8988T (cell line): ENCODE data around the gene TLR6.

Experiments
- DNase-seq: peaks from one replicate; pipeline ENCODE4 v3.0.0; 2011

The TLR6 gene, protein sequence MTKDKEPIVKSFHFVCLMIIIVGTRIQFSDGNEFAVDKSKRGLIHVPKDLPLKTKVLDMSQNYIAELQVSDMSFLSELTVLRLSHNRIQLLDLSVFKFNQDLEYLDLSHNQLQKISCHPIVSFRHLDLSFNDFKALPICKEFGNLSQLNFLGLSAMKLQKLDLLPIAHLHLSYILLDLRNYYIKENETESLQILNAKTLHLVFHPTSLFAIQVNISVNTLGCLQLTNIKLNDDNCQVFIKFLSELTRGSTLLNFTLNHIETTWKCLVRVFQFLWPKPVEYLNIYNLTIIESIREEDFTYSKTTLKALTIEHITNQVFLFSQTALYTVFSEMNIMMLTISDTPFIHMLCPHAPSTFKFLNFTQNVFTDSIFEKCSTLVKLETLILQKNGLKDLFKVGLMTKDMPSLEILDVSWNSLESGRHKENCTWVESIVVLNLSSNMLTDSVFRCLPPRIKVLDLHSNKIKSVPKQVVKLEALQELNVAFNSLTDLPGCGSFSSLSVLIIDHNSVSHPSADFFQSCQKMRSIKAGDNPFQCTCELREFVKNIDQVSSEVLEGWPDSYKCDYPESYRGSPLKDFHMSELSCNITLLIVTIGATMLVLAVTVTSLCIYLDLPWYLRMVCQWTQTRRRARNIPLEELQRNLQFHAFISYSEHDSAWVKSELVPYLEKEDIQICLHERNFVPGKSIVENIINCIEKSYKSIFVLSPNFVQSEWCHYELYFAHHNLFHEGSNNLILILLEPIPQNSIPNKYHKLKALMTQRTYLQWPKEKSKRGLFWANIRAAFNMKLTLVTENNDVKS

DNA sequence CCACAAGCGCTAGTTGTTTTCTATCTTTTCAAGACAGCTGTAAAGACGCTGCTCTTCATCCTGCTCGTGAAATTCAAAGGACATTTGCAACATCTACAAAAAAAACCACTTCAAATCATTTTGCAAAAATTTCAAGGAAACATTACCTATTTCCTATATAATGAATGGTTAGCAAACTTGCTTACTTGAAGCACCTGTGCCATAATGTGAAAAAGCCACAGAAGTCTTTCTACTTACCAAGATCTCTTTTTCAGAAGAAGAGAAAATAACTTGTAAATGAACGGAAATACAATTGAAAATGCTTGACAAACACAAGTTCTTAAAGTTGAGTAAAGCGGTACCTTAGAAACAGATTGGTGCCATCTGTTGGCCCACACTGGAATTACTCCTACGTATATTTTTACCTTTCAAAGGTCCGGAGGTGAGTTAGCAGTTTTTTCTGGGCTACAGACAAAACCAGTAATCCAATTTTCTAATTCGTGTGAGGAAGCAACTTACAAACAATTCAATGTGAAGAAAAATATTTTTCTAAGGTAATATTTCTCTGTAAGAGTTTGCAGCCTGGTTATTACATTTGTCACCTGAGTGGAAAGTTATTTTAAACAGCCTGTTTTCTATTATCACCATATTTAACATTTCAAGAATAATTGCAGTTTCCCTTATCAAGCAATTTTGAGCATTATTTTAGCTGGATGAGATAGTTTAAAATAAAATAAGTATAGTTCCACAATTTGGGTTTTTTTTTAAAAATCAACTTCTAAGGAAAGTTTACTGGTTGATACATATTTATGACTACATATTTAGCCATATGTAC is at the start of gene TLR6:
TLR6 (minus strand) TSS at position 294 of the 814 bp plus-strand sequence. CDS start 27,344 bp downstream, outside the sequence.
- DNase-seq: no peak

DNA sequence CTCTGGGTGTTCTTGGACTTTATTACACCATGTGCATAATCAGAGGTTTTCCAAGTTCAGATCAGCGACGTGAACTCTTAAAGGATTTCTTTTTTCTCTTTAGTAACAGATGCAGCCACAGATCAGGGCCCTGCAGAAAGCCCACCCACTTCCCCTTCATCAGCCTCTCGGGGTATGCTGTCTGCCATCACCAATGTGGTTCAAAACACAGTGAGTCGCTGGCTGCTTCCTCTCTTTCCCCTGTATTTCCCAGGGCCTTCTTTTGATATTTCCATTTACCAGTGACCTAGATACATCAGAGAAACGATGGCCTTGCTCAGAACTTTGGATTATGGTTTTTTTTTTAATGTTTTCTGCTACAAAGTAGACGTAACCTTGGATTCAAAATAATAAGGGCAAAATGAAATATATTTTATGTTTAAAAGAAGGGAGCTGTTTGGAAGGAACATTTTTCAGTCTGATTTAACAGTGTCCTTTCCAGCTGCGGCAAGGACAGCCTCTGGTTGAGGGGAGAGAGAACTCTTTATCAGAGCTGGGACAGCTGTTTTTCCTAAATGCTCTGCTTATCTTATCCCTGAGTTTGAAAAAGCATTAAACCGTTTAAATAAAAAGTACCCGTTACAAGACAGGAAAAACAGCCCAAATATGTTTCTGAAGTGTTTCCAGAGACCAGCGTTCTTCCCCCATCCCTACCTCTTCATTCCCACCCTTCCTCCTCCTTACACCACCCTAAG is 49.2 kb upstream of the TLR6 start:
- DNase-seq: no peak

DNA sequence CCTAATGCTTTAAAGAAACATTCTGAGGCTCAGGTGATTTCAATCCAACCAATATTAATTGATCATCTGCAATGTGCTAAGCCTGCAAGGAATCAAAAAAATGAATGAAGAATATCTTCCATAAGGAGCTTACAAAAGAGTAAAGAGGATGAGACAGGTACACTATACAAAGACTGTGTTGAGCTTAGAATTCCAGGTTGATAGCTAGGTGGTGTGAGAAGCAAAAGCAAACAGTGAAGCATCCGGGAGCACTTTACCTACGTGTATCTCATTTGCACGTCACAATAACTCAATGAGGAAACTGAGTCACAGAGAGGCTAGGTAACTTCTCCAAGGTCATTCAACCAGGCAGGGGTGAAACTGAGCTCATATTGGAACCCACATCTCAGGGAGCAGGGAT is 48.1 kb upstream of the TLR6 start:
- no peak for DNase-seq

DNA sequence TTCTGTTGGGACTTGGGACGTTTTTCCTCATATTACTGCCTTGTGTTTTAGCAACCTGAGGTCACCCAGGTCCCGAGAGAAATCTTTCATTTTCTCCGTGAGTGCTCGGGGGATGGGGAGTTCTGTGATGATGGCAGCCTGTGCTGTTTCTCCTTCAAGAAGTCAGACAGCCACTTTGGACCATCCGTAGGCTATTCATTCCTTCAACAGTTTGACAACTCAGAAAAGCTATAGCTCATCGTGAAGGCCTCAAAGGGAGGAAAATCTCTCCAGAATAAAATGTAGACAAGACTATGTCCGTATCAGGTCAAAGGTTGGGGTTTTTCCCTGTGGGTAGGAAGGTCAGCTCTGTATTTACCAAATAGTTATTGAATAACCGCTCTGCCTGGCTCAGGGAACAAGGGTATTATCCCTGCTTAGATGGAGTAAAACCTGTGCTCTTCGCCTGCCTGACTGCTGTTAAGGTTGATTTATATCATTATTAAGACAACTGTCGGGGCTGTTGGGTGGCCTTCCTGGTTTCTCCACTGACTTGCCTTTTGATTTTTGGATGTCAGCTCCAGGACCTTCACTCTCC is 47.6 kb upstream of the TLR6 start:
- no peak for DNase-seq

DNA sequence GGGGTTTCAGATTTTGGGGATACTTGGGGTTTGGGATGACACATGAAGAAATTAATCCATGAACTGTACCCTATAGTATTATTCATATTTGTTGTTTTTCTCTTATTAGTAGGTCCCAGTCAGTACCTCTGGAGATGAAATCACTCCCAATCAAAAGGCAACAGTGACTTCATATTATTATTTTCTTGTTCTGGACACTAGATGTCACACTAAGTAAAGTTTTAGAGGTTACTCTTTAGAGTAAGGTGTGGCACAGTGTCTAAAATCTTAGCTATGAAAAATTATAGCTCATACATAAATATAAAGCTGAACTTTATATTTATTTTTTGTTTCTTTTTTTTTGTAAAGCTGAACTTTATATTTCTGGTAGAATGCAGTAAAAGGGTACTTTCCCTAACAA is 46.1 kb upstream of the TLR6 start:
- no peak for DNase-seq

DNA sequence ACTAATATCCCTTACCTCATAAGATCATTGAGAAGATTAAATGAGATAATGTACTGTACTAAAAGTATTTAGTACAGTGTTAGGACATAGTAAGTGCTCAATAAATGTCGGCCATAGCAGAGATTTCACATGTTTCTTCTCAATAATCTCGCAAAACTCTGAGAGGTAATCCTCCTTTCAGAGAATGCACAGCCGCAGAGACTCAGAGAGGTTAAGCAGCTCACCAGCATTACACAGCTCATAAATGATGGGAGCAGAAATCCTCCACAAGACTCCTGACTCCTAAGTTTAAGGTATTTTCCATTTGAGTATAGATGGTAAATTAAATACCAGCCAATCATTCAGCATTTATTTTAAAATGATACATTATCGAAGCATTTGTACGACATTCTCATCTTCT is 45.6 kb upstream of the TLR6 start:
- DNase-seq: no peak

DNA sequence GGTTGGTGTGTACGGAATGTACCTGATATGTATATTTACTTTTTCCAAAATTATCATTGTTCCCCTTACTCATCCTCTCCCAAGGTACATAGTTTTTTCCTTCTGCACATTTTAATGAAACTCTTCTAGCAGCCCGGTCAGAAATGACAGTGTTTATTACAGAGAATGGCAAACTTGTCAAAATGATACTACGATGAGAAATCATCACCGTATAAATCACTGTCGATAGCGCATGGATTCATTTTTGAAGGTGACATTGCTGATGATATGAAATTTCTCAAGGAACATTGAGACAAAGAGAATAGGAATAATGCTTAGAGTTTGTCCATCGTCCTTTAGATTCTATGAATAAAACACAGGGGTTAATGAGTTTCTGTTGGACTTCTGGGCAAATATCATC is 41.6 kb upstream of the TLR6 start:
- no peak for DNase-seq

DNA sequence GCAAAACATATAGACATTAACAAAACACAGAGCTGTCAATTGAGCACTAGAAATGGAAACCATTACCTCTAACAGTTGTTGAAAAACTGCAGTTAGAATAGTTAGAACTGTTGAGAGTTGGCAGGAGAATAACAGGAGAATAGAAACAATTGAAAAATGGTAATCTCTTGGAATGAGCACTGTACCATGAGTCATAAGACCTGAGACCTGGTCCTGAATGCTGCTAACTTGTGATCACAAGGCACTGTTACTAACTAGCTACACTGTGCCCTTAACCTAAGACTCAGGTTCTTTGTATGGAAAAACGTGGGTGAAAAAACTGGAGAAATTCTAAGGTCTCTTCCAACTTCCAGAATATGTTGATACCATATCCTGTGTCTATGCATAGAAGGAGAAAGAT is 40.3 kb upstream of the TLR6 start:
- DNase-seq: no peak

DNA sequence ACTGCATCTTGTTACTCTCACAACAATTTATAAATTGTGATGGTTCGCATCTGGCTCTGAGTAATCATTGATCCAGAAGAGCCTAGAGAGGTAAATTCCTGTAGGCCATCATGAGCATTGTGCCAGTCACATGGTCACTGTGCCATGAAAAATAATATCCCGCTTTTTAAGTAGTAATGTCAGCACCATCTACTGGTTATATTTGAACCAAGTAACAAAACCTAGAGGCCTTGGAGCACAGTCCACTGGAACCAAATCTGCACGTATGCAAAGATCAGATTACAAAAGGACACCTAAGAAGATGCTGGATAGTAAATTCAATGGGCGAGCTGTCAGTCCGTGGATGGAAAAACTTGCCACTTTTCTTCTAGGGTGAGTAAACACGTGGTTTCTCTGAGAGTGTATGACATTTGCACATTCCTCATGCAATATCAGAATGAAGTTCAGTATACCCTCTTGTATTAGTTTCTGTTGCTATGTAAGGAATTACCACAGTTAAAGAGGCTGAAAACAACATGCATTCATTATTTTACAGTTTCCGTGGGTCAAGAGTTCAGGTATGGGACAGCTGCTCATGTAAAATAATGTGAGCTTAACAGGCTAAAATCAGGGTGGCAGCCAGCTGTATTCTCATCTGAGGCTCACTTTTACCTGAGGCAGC is 37.8 kb upstream of the TLR6 start:
- no peak for DNase-seq

DNA sequence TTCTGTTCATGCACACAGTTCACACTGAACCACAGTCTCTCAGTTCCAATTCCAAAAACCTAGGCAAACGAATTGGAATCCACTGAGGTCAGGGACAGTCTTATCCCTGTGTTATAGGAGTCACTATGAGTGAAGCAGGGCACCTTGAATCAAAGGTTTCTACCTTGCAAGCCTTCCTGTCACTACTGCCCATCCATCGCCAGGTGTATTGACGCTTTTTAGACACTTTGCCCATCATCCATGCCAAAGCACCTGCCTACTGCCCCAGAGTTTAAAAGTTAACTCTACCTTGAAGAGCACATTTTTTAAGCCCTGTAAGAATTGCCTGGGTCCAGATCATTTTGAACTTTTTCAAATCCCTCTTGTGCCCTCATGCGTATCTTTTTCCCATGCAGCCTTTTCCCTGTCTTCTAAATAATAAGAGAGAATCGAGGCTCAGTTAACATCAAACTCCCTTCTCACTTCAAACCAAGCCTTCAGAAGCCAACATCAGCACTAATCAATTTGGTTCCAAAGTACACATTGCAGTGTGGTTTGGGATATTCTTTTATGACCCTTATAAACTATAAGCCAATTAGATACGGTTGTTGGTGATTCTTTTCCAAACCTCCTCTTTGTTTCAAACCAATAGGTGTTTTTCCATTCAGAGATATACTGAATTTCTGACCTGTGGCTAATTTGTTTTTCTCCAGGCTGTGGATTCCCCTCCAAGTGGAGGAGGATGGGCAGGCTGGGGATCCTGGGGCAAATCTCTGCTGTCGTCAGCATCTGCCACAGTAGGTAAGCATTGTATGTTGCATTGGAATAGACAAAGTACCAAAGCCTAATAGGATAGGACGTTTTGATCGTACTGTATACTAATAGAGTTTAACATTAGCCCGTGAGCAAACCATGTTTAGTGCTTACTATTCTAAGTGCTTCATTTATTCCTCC is 34.7 kb upstream of the TLR6 start:
- no peak for DNase-seq

DNA sequence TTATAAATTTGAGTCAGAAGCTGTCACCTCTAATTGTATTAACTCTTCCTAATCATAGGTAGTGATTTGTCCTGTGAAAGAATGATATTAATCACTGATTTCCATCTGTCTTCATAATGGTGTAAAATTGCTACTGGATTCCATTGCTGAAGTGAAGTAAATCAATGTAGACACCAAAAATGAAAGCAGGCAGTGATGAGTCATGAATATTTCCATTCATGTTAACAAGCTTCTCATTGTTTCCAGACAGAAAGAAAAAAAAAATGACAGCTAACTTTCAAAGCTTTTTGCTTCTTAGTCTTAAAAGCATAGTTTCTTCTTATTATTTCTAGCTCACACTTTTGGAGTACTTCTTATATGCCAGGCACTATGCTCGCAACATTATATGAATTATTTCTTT is 32.5 kb upstream of the TLR6 start:
- DNase-seq: no peak

DNA sequence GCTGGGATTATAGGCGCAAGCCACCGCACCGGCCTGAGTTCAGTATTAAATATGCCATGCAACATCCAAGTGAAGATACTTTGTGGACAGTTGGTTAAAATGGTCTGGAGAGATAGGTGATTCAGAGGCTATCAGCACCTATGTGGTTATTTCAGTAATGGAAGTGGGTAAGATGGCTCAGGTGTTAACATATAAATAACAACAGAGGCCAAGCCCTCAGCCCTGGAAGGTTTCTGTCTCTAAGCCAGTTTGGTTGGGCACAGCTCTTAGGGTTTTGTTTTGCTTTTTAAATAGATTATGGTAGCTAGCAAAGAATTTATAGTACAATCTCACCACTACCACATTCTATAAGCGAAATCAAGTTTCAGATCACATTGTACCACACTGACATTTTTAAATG is 27.6 kb upstream of the TLR6 start:
- no peak for DNase-seq

DNA sequence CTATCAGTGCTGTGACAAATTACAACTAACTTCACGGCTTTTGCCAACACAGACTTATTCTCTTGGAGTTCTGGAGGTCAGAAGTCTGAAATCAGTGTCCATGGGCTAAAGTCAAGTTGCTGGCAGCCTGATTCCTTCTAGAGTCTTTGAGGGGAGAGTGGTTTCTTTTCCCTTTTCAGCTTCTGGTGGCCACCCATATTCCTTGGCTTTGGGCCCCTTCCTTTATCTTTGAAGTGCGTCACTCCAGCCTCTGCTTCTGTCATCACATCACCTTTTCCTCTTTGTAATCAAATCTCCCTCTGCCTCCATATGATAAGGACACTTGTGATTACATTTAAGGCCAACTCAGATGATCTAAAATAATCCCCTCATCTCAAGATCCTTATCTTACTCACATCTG is 20.0 kb upstream of the TLR6 start:
- no peak for DNase-seq

DNA sequence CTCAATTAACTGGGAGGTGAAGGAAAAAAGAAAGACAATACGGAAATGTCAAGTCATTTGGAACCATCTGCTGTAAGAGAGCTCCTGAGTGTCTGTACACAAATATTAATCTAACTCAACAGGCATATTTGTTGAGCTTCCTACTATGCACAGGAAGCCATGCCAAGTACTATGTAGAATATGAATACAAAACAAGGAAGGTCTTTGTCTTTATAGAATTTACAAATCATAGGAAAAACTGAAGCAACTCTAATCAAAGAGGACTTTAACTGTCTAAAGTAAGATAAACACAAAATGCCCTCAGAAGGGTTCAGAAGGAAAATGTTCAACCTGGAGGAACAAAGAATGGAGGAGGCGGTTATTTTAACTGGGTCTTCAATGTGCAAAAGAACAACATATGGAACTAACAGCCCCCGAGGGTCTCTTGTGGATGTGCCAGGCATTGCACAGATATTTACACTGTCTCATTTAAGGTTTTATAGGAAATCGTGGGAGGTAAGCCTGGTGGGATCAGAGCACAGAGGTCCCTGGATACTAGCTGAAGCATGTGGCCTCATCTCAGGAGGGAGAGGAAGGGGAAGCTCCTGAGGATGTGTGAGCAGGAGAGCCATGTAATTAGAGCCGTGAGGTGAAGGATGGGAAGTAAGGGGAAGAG is 16.8 kb upstream of the TLR6 start:
- DNase-seq: no peak

DNA sequence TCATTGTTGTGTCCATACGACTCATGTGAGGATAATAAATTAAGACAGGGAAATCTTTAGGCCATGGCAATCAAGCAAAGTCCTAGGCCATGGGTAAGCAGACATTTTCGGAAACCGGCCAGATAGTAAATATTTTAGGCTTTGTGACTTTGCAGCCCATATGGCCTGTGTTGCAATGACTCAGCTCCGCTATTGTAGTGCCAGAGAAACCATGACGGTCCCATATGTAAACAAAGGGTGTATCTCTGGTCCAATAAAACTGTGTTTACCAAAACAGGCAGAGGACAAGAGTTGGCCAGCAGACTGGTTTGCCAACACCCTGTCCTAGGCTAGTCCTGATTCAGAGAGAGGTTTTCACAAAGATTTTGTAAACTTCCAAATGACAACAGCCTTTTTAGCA is 16.0 kb upstream of the TLR6 start:
- no peak for DNase-seq

DNA sequence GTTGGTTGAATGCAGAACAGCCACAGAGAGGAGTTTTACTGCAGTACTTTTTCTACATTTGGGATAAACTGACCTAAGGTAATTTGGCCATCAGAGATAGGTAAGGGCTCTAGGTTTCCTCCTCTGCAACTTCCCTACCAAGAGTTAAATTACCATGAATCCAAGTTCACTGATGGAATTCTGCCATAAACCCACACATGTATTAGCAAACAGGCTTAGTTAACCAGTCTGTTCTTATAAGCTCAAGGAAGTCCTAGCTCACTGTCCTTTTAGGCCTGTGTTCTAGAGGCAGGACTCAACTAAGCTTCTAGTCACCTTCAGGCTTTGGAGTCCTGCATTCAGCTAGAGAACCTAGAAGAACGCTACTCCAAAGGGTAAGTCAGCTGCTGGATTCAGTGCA is 15.0 kb upstream of the TLR6 start:
- DNase-seq: no peak

DNA sequence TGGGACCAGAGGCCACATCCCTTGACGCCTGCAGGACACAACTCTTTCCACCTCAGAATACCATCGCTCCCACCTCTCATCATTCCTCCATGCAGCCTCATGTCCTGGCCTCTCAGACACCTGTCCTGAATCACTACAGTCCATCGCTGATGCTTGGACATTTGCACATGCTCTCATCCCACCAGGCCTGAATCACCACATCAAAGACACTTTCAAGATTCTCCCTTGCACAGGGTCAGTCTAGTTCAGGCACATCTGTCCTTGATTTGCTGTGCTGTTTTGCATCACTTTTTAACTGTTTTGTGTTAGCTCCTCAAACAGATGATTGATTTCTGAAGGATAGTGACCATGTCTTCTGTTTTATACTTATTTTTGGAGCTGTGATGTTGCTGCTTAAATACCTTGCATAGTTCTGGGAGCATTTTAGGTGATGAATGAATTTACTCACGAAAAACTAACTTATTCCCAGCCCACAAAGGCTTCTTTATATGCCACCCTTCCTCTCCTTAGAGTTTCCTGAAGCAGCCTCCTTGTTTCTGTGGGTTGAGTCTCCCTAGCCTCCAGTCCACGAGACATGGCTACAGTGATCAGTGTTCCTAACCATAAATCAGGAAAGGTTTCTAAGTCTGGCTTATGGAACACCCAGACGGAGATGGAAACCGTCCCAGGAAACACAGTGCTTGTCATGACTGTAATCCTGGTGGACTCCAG is 13.6 kb upstream of the TLR6 start:
- DNase-seq: no peak

DNA sequence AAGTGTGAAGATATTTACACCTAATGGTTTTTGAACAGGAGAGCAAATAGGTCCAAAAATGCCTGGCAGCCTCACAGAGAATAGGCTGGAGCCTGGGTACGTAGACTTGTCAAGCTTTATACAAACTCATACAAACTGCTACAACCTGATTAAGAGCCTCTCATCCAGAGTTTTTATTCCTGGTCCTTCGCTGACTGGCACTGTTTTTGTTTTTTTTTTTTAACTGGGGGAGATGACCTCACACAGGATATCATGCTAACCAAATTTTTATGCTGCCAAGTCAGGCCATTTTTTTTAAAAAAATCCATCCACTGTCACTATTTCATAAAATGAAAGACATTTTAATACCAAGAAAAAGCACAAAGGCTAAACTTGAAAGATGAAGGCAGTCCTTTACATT is 12.9 kb upstream of the TLR6 start:
- DNase-seq: no peak
